Activated naive CD8-positive, alpha-beta T cell treated with anti-CD3 and anti-CD28 coated beads for 36 hours (primary cell): ENCODE measurements around the gene BMP8A. TPM values are rescaled to one million over a fixed set of nuclear protein-coding genes. Genes with fewer than 3 reads are reported as not detected.

Experiments used
- total RNA-seq, 2 experiments: library from RNA; stranded (reverse); gene quantifications; one replicate each; pipeline ENCODE4 v1.2.3, GENCODE V29; 2021

BMP8A gene
- total RNA-seq, 2 experiments from 2014 or later = 0.14 to 0.16 TPM

Other genes with a start within 250 kb of the BMP8A start
- gene PABPC4, start 85.2 kb downstream of the BMP8A start, total RNA-seq = 100 to 1,000 TPM; 445 to 490 TPM
- under 1 TPM; 0.08 to 0.26 TPM for gene HEYL, start 148.0 kb downstream of the BMP8A start, total RNA-seq
- under 1 TPM in 1 of 2 experiments, not detected in 1; 0.32 TPM for gene NT5C1A, start 180.5 kb downstream of the BMP8A start, total RNA-seq
- 1 to 10 TPM; 1.8 to 2.2 TPM for gene HPCAL4, start 199.8 kb downstream of the BMP8A start, total RNA-seq
- gene PPIE, start 247.2 kb downstream of the BMP8A start, total RNA-seq = 10 to 100 TPM; 66.9 to 68.0 TPM